ENCODE data around the gene CLTA. TPM values are rescaled to one million over a fixed set of nuclear protein-coding genes. Genes with fewer than 3 reads are reported as not detected.

The CLTA gene
- total RNA-seq, 2 donors from 2014 or later: 221 to 240 TPM

- Mint-ChIP-seq H3K4me1 (no peaks in the 10 kb centered on the region), H3K36me3 (ENCODE audit: low read depth) (peaks cover 62% of the 10 kb centered on the region), H3K4me3 (no peak overlapping the region), H3K27me3 (ENCODE audit: insufficient read depth) (peaks cover 2% of the 10 kb centered on the region), H3K9me3 (peaks cover 12% of the 10 kb centered on the region), H3K27ac (no peak overlapping the region)
- H3K4me1 ChIP-seq (ENCODE audit: control insufficient read depth, insufficient read depth, low read length): no peaks in the 10 kb centered on the region
- peaks cover 18% of the 10 kb centered on the region for H3K9me3 ChIP-seq (ENCODE audit: control insufficient read depth, low read length)
- H3K9ac ChIP-seq (ENCODE audit: extremely low read depth, low read length, poor library complexity, severe bottlenecking): no peak overlapping the region
- H3K27ac ChIP-seq (ENCODE audit: low read depth, low read length): no peak overlapping the region
- no peak for DNase-seq
- H3K36me3 ChIP-seq (ENCODE audit: control insufficient read depth, insufficient read depth, low read length): peaks cover 85% of the 10 kb centered on the region
- H3K27me3 ChIP-seq (ENCODE audit: control insufficient read depth, insufficient read depth, low read length, poor library complexity, severe bottlenecking): no peaks in the 10 kb centered on the region
- H3K4me3 ChIP-seq (ENCODE audit: low read length): no peak overlapping the region
- no peak for TF ChIP-seq CTCF (conservative IDR thresholded peaks at IDR 0.05)
- WGBS, 2 experiments (ENCODE audit: insufficient coverage in 1 of 2, insufficient read length in 1 of 2): 93 to 94% methylated on average over 11 to 14 of the region's 14 CpGs
Observed at GRCh38 chr9:36148311-36149051, 42.2 kb upstream of the CLTA start.

GRCh38 chr9:36149197-36149596, 41.5 kb upstream of the CLTA start:
- H3K27ac Mint-ChIP-seq: no peak overlapping the region
- H3K36me3 Mint-ChIP-seq (ENCODE audit: low read depth): peaks cover 60% of the 10 kb centered on the region
- H3K4me1 Mint-ChIP-seq: no peaks in the 10 kb centered on the region
- DNase-seq: no peak
- H3K9ac ChIP-seq (ENCODE audit: extremely low read depth, low read length, poor library complexity, severe bottlenecking): no peak overlapping the region
- no peak overlapping the region for H3K4me3 Mint-ChIP-seq
- WGBS, 2 experiments (ENCODE audit: insufficient coverage in 1 of 2, insufficient read length in 1 of 2): 89 to 100% methylated on average over 2 to 4 of the region's 4 CpGs
- H3K27ac ChIP-seq (ENCODE audit: low read depth, low read length): no peak overlapping the region
- H3K27me3 Mint-ChIP-seq (ENCODE audit: insufficient read depth): peaks cover 2% of the 10 kb centered on the region
- no peak for TF ChIP-seq CTCF (conservative IDR thresholded peaks at IDR 0.05)
- no peaks in the 10 kb centered on the region for H3K27me3 ChIP-seq (ENCODE audit: control insufficient read depth, insufficient read depth, low read length, poor library complexity, severe bottlenecking)
- peaks cover 81% of the 10 kb centered on the region for H3K36me3 ChIP-seq (ENCODE audit: control insufficient read depth, insufficient read depth, low read length)
- H3K4me3 ChIP-seq (ENCODE audit: low read length): no peak overlapping the region
- peaks cover 18% of the 10 kb centered on the region for H3K9me3 ChIP-seq (ENCODE audit: control insufficient read depth, low read length)
- H3K9me3 Mint-ChIP-seq: peaks cover 12% of the 10 kb centered on the region
- H3K4me1 ChIP-seq (ENCODE audit: control insufficient read depth, insufficient read depth, low read length): no peaks in the 10 kb centered on the region

GRCh38 chr9:36150574-36151315, 40.0 kb upstream of the CLTA start:
- H3K4me1 Mint-ChIP-seq: no peaks in the 10 kb centered on the region

More at GRCh38 chr9:36150574-36151315, 40.0 kb upstream of the CLTA start:
- WGBS, 2 experiments (ENCODE audit: insufficient coverage in 1 of 2, insufficient read length in 1 of 2): 94 to 97% methylated on average over 3 to 4 of the region's 4 CpGs
- Histone ChIP-seq H3K4me1 (ENCODE audit: control insufficient read depth, insufficient read depth, low read length) (no peaks in the 10 kb centered on the region), H3K9ac (ENCODE audit: extremely low read depth, low read length, poor library complexity, severe bottlenecking) (no peak overlapping the region), H3K9me3 (ENCODE audit: control insufficient read depth, low read length) (peaks cover 15% of the 10 kb centered on the region), H3K27me3 (ENCODE audit: control insufficient read depth, insufficient read depth, low read length, poor library complexity, severe bottlenecking) (no peaks in the 10 kb centered on the region), H3K4me3 (ENCODE audit: low read length) (no peak overlapping the region), H3K36me3 (ENCODE audit: control insufficient read depth, insufficient read depth, low read length) (peaks cover 79% of the 10 kb centered on the region), H3K27ac (ENCODE audit: low read depth, low read length) (no peak overlapping the region)
- TF ChIP-seq CTCF (conservative IDR thresholded peaks at IDR 0.05): no peak
- Mint-ChIP-seq H3K4me3 (no peak overlapping the region), H3K27me3 (ENCODE audit: insufficient read depth) (no peaks in the 10 kb centered on the region), H3K27ac (no peak overlapping the region), H3K9me3 (peaks cover 16% of the 10 kb centered on the region), H3K36me3 (ENCODE audit: low read depth) (peaks cover 58% of the 10 kb centered on the region)
- DNase-seq: no peak

All from endodermal cell (in vitro differentiated cells).